ENCODE measurements around the gene CEMIP. TPM values are rescaled to one million over a fixed set of nuclear protein-coding genes. Genes with fewer than 3 reads are reported as not detected.

CEMIP gene
- polyA plus RNA-seq, 3 donors: not detected

DNA sequence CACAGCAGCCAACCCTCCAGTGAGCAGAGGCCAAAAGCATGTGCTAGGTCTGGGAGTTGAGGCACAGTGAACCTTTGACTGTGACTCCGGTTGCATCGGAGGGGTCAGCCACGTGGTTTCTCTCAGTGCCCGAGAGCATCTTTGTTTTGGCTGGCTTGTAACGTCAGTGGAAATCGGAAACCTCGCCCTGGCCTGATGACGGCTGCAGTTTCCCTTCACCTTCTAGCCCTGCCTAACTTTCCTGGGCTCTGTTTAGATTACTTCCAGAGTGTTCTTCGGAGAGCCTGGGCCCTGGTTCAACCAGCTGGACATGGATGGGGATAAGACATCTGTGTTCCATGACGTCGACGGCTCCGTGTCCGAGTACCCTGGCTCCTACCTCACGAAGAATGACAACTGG is 153.8 kb downstream of the CEMIP start:
- no peaks in the 10 kb centered on the region for H3K27me3 ChIP-seq (ENCODE audit: control insufficient read depth in 2 of 2, insufficient read depth in 2 of 2, low read length in 2 of 2)
- no peak overlapping the region for H3K4me3 ChIP-seq (replicated peaks in 1 of 3; ENCODE audit: low read depth in 2 of 3, low read length in 3 of 3)
- H3K9me3 ChIP-seq (replicated peaks in 1 of 2; ENCODE audit: control insufficient read depth in 1 of 2, insufficient read depth in 1 of 2, low read length in 2 of 2): no peaks in the 10 kb centered on the region
- H3K4me1 ChIP-seq (ENCODE audit: control insufficient read depth in 1 of 2, insufficient read depth in 2 of 2, low read length in 2 of 2): no peaks in the 10 kb centered on the region
- TF ChIP-seq, protein P1, sequence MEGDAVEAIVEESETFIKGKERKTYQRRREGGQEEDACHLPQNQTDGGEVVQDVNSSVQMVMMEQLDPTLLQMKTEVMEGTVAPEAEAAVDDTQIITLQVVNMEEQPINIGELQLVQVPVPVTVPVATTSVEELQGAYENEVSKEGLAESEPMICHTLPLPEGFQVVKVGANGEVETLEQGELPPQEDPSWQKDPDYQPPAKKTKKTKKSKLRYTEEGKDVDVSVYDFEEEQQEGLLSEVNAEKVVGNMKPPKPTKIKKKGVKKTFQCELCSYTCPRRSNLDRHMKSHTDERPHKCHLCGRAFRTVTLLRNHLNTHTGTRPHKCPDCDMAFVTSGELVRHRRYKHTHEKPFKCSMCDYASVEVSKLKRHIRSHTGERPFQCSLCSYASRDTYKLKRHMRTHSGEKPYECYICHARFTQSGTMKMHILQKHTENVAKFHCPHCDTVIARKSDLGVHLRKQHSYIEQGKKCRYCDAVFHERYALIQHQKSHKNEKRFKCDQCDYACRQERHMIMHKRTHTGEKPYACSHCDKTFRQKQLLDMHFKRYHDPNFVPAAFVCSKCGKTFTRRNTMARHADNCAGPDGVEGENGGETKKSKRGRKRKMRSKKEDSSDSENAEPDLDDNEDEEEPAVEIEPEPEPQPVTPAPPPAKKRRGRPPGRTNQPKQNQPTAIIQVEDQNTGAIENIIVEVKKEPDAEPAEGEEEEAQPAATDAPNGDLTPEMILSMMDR (IDR thresholded peaks at IDR 0.05): no peak
- H3K9ac ChIP-seq (ENCODE audit: insufficient read depth, low read length, poor library complexity, severe bottlenecking): no peak overlapping the region
- Mint-ChIP-seq H3K4me1 (no peaks in the 10 kb centered on the region), H3K4me3 (no peak overlapping the region), H3K27me3 (ENCODE audit: low read depth in 3 of 3) (peaks cover 0 to 3% (median 0%) of the 10 kb centered on the region in 3 donors), H3K36me3 (peaks cover 4 to 7% of the 10 kb centered on the region in 2 donors), H3K27ac (no peak overlapping the region), H3K9me3 (peaks cover 0 to 3% (median 0%) of the 10 kb centered on the region in 7 donors)
- H3K4me2 ChIP-seq (replicated peaks; ENCODE audit: extremely low read depth, low read length, poor library complexity, severe bottlenecking): no peak overlapping the region
- H3K79me2 ChIP-seq (ENCODE audit: insufficient read depth, low read length): no peaks in the 10 kb centered on the region
- DNase-seq: no peak
- H2AFZ ChIP-seq (ENCODE audit: insufficient read depth, low read depth, low read length, poor library complexity, severe bottlenecking): no peak overlapping the region
- no peaks in the 10 kb centered on the region for H4K20me1 ChIP-seq (ENCODE audit: insufficient read depth, low read length)
- intact Hi-C loops (cut with micrococcal nuclease): no loop called here
- no peaks in the 10 kb centered on the region for H3K36me3 ChIP-seq (replicated peaks in 1 of 2; ENCODE audit: control insufficient read depth in 1 of 2, insufficient read depth in 2 of 2, low read length in 2 of 2)
- 95% methylated on average over 15 of the region's 15 CpGs for WGBS (ENCODE audit: insufficient coverage)
- no peak overlapping the region for H3K27ac ChIP-seq (ENCODE audit: low read depth in 1 of 2, low read length in 2 of 2)

DNA sequence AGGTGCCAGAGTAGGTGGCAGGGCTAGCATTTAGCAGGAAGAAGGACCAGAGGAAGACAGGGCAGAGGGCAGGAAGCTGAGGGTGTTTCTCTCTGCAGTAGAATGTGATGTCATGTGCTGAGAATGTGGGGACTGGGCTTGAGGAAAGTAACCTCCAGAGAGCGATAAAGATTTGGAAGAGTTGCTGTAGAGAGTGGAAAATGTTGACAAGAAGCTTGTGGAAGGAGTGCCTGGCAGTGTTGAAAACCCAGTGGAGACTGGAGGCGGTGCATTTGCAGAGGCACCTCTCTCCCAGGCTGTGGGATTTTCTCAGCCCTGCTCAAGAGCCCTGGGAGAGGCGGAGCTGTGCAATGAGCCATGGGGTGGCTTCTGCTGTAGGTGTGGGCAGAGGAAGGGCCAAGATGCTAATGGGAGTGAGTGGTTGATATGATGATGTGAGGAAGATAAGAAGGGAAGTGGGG is 155.6 kb downstream of the CEMIP start:
- Histone ChIP-seq H3K27me3 (ENCODE audit: control insufficient read depth in 2 of 2, insufficient read depth in 2 of 2, low read length in 2 of 2) (no peaks in the 10 kb centered on the region), H3K36me3 (replicated peaks in 1 of 2; ENCODE audit: control insufficient read depth in 1 of 2, insufficient read depth in 2 of 2, low read length in 2 of 2) (no peaks in the 10 kb centered on the region), H3K4me1 (ENCODE audit: control insufficient read depth in 1 of 2, insufficient read depth in 2 of 2, low read length in 2 of 2) (no peaks in the 10 kb centered on the region), H3K9me3 (replicated peaks in 1 of 2; ENCODE audit: control insufficient read depth in 1 of 2, insufficient read depth in 1 of 2, low read length in 2 of 2) (no peaks in the 10 kb centered on the region), H4K20me1 (ENCODE audit: insufficient read depth, low read length) (no peaks in the 10 kb centered on the region), H3K79me2 (ENCODE audit: insufficient read depth, low read length) (no peaks in the 10 kb centered on the region), H3K4me2 (replicated peaks; ENCODE audit: extremely low read depth, low read length, poor library complexity, severe bottlenecking) (no peak overlapping the region), H3K9ac (ENCODE audit: insufficient read depth, low read length, poor library complexity, severe bottlenecking) (no peak overlapping the region), H3K4me3 (replicated peaks in 1 of 3; ENCODE audit: low read depth in 2 of 3, low read length in 3 of 3) (no peak overlapping the region), H2AFZ (ENCODE audit: insufficient read depth, low read depth, low read length, poor library complexity, severe bottlenecking) (no peak overlapping the region), H3K27ac (ENCODE audit: low read depth in 1 of 2, low read length in 2 of 2) (no peak overlapping the region)
- peaks cover 0 to 3% (median 0%) of the 10 kb centered on the region in 7 donors for H3K9me3 Mint-ChIP-seq
- no peak for DNase-seq
- H3K27me3 Mint-ChIP-seq (ENCODE audit: low read depth in 3 of 3): peaks cover 0 to 3% (median 0%) of the 10 kb centered on the region in 3 donors
- WGBS (ENCODE audit: insufficient coverage): 100% methylated on average over 2 of the region's 3 CpGs
- no peak overlapping the region for H3K4me3 Mint-ChIP-seq
- intact Hi-C loops (cut with micrococcal nuclease): no loop called here
- no peaks in the 10 kb centered on the region for H3K4me1 Mint-ChIP-seq
- H3K27ac Mint-ChIP-seq: peak overlapping the region in 1 of 7 donors; percentile 23
- peaks cover 6 to 7% of the 10 kb centered on the region in 2 donors for H3K36me3 Mint-ChIP-seq
- TF ChIP-seq, protein P1 (IDR thresholded peaks at IDR 0.05): no peak
